GM12864 (cell line): ENCODE data around the gene HIPK2.

Source experiments
- DNase-seq: peaks from one replicate; pipeline ENCODE4 v3.0.0-alpha.2; 2011; ENCODE audit warnings: low read depth
- H3K4me3 ChIP-seq: 2 replicates; pipeline ENCODE4 v1.5.1; 2011; ENCODE audit warnings: mild to moderate bottlenecking, low read depth, low read length, control low read depth
- TF ChIP-seq, protein P1 (sequence below): IDR thresholded peaks from 2 replicates; pipeline ENCODE4 v1.5.1; 2011; ENCODE audit warnings: low read depth, mild to moderate bottlenecking, moderate library complexity, low read length, control low read depth, inconsistent platforms; ENCODE audit errors: missing control alignments

The HIPK2 gene

DNA sequence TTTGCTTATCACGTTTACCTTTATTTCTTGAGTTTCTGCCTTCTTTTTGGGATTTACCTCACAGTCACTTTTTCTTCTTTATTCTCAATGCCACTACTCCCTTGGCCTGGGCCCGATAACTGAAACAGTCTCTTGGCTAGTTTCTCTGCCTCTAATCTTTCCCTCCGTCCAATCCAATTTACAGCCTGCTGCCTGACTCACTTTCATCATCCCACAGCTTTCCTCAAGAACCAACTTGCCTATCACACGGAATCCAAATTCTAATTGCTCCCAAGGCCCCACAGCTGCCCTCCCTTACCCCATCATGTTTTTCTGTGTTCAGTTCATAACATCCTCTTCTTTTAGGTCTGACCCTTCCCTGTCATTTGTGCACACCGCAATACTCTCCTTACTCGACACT, 121.4 kb downstream of the HIPK2 start:
- H3K4me3 ChIP-seq = no peak overlapping the region
- TF ChIP-seq, protein P1, sequence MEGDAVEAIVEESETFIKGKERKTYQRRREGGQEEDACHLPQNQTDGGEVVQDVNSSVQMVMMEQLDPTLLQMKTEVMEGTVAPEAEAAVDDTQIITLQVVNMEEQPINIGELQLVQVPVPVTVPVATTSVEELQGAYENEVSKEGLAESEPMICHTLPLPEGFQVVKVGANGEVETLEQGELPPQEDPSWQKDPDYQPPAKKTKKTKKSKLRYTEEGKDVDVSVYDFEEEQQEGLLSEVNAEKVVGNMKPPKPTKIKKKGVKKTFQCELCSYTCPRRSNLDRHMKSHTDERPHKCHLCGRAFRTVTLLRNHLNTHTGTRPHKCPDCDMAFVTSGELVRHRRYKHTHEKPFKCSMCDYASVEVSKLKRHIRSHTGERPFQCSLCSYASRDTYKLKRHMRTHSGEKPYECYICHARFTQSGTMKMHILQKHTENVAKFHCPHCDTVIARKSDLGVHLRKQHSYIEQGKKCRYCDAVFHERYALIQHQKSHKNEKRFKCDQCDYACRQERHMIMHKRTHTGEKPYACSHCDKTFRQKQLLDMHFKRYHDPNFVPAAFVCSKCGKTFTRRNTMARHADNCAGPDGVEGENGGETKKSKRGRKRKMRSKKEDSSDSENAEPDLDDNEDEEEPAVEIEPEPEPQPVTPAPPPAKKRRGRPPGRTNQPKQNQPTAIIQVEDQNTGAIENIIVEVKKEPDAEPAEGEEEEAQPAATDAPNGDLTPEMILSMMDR = no peak
- DNase-seq = no peak

DNA sequence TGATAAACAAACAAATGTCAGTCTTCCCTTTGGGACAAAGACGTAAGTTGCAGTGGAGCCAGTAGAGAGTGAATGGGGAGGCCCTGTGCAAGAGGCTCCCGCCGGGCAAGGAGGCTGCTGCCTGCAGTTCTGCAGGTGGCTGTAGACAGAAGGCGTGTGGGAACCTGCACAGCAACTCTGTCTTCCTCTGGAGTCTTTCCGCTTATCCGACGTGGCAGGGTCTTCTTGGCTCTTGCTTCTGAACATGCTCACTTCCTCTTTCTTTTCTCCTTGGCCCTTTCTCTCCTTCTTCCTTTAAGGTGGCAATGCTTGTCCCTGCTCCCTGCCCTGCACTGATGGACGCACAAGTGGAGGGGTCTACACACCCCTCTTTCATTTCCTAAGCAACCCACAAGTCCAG, 122.5 kb downstream of the HIPK2 start:
- DNase-seq = no peak
- TF ChIP-seq, protein P1 = no peak
- no peak overlapping the region for H3K4me3 ChIP-seq

DNA sequence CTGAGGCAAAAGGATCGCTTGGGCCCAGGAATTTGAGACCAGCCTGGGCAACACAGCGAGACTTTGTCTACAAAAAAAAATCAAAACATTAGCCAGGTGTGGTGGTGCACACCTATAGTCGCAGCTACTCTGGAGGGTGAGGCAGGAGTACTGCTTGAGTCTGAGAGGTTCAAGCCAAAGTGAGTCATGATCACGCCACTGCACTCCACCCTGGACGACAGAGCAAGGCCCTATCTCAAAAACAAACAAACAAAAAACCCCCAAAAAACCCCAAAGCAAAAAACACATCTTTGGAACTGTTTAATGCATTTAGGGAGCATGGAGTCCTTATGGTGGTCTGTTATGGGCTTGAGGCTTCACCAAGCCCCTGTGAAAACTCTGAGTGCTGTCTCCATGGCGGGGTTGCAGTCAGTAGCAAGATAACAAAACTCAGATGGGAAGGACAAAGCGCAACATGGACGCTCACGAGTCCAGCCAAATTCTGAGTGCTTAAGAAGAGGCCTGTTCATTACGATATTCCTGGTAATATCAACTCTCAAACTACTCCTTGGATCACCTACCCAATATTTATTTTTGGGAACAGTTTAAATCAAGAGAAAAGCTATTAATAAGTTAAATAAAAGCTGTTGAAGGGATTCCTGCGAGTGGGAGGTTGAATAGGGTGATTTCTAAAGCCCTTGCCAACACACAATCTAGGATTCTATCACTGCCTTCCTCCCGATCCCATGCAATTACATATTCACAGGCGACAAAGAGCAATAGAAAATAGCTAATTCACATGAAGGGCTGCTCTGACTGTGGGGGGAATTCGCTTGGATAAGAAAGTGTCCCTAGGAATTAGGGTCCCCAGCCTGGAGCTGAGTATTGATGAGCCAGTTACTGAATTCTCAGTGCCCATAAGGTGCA, 123.3 kb downstream of the HIPK2 start:
- no peak overlapping the region for H3K4me3 ChIP-seq
- DNase-seq = no peak
- TF ChIP-seq, protein P1 = no peak

DNA sequence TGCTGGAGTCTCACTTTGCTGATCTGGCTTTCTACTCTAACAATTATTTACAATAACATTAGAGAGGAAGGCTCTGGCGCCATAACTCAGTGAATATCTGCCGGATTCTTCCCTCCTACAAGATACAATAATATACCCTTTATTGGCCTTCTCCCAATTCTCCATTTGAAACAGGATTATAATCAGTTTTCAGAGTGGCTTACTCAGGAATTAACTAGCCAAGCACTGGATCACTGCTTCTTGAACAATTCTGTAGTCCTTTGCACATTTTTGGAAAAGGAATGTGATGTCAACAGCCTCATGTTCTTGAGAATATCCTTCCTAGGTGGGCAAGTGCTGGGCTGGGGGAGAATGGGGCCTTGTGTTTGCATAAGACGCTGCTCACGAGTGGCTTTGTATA, 125.9 kb downstream of the HIPK2 start:
- TF ChIP-seq, protein P1 = no peak
- no peak overlapping the region for H3K4me3 ChIP-seq
- DNase-seq = no peak

DNA sequence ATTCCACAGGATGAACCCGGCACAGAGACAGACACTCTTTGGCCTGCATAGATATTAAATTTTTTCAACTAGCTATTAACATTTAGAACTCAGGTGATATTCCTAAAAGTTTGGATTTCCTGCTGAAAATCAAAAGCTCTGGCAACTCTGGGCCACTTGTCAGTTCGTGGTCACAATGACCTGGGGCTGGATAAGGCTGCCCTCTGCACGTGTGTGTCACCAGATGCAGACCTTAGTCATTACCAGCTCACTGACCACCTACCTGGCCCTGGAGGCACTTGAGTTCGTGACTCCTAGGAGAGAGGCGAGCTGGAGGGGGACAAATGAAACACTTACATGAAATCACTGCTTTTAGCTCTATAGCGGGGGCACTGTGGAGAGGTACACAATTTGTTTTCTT, 126.5 kb downstream of the HIPK2 start:
- no peak overlapping the region for H3K4me3 ChIP-seq
- no peak for DNase-seq
- TF ChIP-seq, protein P1 = no peak

DNA sequence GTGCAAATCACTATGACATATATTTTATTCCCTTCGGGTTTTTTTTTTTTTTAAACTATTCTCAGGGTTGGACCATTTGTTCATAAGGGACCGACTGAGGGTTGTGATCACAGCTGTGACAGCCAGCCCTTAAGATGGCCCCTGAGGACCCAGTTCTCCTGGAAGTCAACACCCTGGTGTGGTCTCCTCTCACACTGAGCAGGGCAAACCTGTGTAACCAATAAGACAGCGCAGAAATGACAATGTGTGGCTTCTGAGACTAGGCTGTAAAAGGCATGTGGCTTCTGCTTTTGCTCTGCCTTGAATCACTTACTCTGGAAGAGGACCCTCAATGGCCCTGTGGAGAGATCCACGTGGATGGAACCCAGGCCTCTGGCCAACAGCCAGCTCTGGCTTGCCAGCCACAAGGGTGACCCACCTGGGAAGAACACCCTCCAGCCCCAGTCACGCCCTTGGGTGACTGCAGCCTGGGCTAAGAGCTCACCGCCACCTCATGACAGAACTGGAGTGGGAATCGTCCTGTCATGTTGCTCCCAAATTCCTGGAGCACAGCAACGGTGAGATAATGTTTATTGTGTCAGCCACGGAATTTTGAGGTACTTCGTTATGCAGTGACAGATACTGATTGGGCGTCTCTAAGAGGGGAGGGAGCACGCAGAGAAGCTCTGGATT, 127.2 kb downstream of the HIPK2 start:
- H3K4me3 ChIP-seq = no peak overlapping the region
- no peak for DNase-seq
- TF ChIP-seq, protein P1 = no peak

DNA sequence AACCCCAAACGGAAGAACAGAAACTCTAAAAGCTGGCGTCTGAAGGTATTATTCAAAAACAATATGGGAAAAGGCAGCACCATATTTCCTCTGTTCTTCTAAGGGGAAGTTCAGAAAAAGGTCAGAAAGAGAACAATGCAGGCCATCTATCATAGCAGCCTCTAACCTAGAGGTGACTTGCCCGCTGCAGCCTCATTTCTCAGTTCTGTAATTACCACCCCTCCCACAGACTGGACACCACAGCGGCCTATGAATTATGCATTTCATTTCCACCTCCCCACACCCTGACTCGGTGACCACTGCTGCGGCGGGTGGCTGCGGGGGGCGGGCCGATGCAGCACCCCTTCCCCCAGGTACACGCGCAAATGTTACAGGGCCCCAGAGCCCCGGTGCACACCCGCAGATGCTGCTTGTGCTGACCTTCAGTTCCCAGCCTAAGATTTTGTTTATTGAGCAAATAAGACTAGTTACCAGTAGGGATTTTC, 128.8 kb downstream of the HIPK2 start:
- no peak overlapping the region for H3K4me3 ChIP-seq

More for the DNA sequence above, 128.8 kb downstream of the HIPK2 start:
- TF ChIP-seq, protein P1 = no peak
- DNase-seq = peak; percentile 64
